NCI-H2196 (cell line): Measurements from ENCODE around the gene MAOB.
"Not testable (repeated sequence)": the region's sequence is repeated elsewhere in the genome, so short reads cannot be mapped to it uniquely, and the experiment has no call there.

ENCODE experiments used
- DNase-seq: peaks from one replicate; lab custom pipeline; 2025; ENCODE audit not compliant: unreplicated experiment; lab: John Stamatoyannopoulos, UW

MAOB gene

GRCh38 chrX:43882294-43882681, at the start of gene MAOB:
Gene MAOB, minus strand, starts transcription at chrX:43882450. Its CDS starts 151 bp downstream, at chrX:43882299.
- DNase-seq: no peak

GRCh38 chrX:43922032-43922431, 39.8 kb upstream of the MAOB start:
- DNase-seq: not testable (repeated sequence)

GRCh38 chrX:43910772-43911171, 28.5 kb upstream of the MAOB start:
- DNase-seq: not testable (repeated sequence)

GRCh38 chrX:43910012-43910411, 27.8 kb upstream of the MAOB start:
- no peak for DNase-seq

GRCh38 chrX:43909141-43909540, 26.9 kb upstream of the MAOB start:
- no peak for DNase-seq

- no peak for DNase-seq
These were observed 17.9 kb upstream of the MAOB start for GRCh38 chrX:43899878-43900815.

- DNase-seq: no peak
These were observed 16.3 kb upstream of the MAOB start for GRCh38 chrX:43898406-43899035.

- DNase-seq: no peak
These were observed 15.0 kb upstream of the MAOB start for GRCh38 chrX:43897290-43897689.

GRCh38 chrX:43892336-43892870, 10.2 kb upstream of the MAOB start:
- DNase-seq: no peak

GRCh38 chrX:43885617-43886016, 3.4 kb upstream of the MAOB start:
- no peak for DNase-seq

GRCh38 chrX:43881410-43882293, 598 bp downstream of the MAOB start:
- DNase-seq: no peak

GRCh38 chrX:43880425-43880824, 1.8 kb downstream of the MAOB start:
- no peak for DNase-seq

GRCh38 chrX:43878906-43879526, 3.2 kb downstream of the MAOB start:
- no peak for DNase-seq

GRCh38 chrX:43876680-43877079, 5.6 kb downstream of the MAOB start:
- DNase-seq: no peak

- DNase-seq: no peak
These were observed 11.4 kb downstream of the MAOB start for GRCh38 chrX:43870758-43871419.

GRCh38 chrX:43870011-43870410, 12.2 kb downstream of the MAOB start:
- no peak for DNase-seq

- no peak for DNase-seq
These were observed 13.5 kb downstream of the MAOB start for GRCh38 chrX:43868791-43869190.

- no peak for DNase-seq
These were observed 15.8 kb downstream of the MAOB start for GRCh38 chrX:43866423-43866822.

GRCh38 chrX:43865791-43866190, 16.5 kb downstream of the MAOB start:
- no peak for DNase-seq

GRCh38 chrX:43862434-43862833, 19.8 kb downstream of the MAOB start:
- DNase-seq: no peak
